ENCODE data around the gene MAGIX.
"Not testable (repeated sequence)": the region's sequence is repeated elsewhere in the genome, so short reads cannot be mapped to it uniquely, and the experiment has no call there.

Gene MAGIX

GRCh38 chrX:49165901-49166881 lies 3.6 kb downstream of the MAGIX start:
- H3K27me3 ChIP-seq (ENCODE audit: insufficient read depth, low read length) = peaks cover 11% of the 10 kb centered on the region
- H2AFZ ChIP-seq (ENCODE audit: low read depth, low read length) = no peak overlapping the region
- H3K9me3 ChIP-seq (ENCODE audit: low read length) = no peaks in the 10 kb centered on the region
- no peaks in the 10 kb centered on the region for H3K36me3 ChIP-seq (ENCODE audit: insufficient read depth, low read length)
- no peak overlapping the region for H3K4me3 ChIP-seq (ENCODE audit: low read length)
- H3K4me1 ChIP-seq (ENCODE audit: insufficient read depth, low read length) = no peaks in the 10 kb centered on the region

- Histone ChIP-seq H3K9me3 (ENCODE audit: low read length) (no peaks in the 10 kb centered on the region), H3K27me3 (ENCODE audit: insufficient read depth, low read length) (peaks cover 16% of the 10 kb centered on the region), H2AFZ (ENCODE audit: low read depth, low read length) (no peak overlapping the region), H3K4me1 (ENCODE audit: insufficient read depth, low read length) (no peaks in the 10 kb centered on the region), H3K36me3 (ENCODE audit: insufficient read depth, low read length) (no peaks in the 10 kb centered on the region), H3K4me3 (ENCODE audit: low read length) (no peak overlapping the region)
Observed at GRCh38 chrX:49166914-49167739, 4.6 kb downstream of the MAGIX start.

GRCh38 chrX:49167740-49168108 lies 5.2 kb downstream of the MAGIX start:
- H3K4me3 ChIP-seq (ENCODE audit: low read length) = no peak overlapping the region
- no peak overlapping the region for H2AFZ ChIP-seq (ENCODE audit: low read depth, low read length)
- H3K36me3 ChIP-seq (ENCODE audit: insufficient read depth, low read length) = no peaks in the 10 kb centered on the region
- no peaks in the 10 kb centered on the region for H3K4me1 ChIP-seq (ENCODE audit: insufficient read depth, low read length)
- H3K9me3 ChIP-seq (ENCODE audit: low read length) = no peaks in the 10 kb centered on the region
- H3K27me3 ChIP-seq (ENCODE audit: insufficient read depth, low read length) = peaks cover 22% of the 10 kb centered on the region

GRCh38 chrX:49171752-49172279 lies 9.3 kb downstream of the MAGIX start, which contains the start of gene PLP2:
TSS of gene PLP2 (plus strand) at chrX:49171898. CDS start at chrX:49172001, 103 bp downstream.
- H3K9me3 ChIP-seq (ENCODE audit: low read length) = peaks cover 5% of the 10 kb centered on the region
- H2AFZ ChIP-seq (ENCODE audit: low read depth, low read length) = no peak within 1 kb of the TSS
- H3K4me1 ChIP-seq (ENCODE audit: insufficient read depth, low read length) = no peaks in the 10 kb centered on the region
- H3K27me3 ChIP-seq (ENCODE audit: insufficient read depth, low read length) = peaks cover 30% of the 10 kb centered on the region
- H3K4me3 ChIP-seq (ENCODE audit: low read length) = no peak within 1 kb of the TSS
- H3K36me3 ChIP-seq (ENCODE audit: insufficient read depth, low read length) = no peaks in the 10 kb centered on the region

- Histone ChIP-seq H3K4me3 (ENCODE audit: low read length) (no peak overlapping the region), H3K27me3 (ENCODE audit: insufficient read depth, low read length) (peaks cover 30% of the 10 kb centered on the region), H3K36me3 (ENCODE audit: insufficient read depth, low read length) (no peaks in the 10 kb centered on the region), H2AFZ (ENCODE audit: low read depth, low read length) (no peak overlapping the region), H3K9me3 (ENCODE audit: low read length) (peaks cover 5% of the 10 kb centered on the region), H3K4me1 (ENCODE audit: insufficient read depth, low read length) (no peaks in the 10 kb centered on the region)
Observed at GRCh38 chrX:49172280-49172780, 9.8 kb downstream of the MAGIX start.

GRCh38 chrX:49173544-49173943 lies 11.0 kb downstream of the MAGIX start:
- H3K4me3 ChIP-seq (ENCODE audit: low read length); H2AFZ ChIP-seq (ENCODE audit: low read depth, low read length); H3K36me3 ChIP-seq (ENCODE audit: insufficient read depth, low read length): not testable (repeated sequence)

GRCh38 chrX:49174723-49175122 lies 12.2 kb downstream of the MAGIX start:
- Histone ChIP-seq H3K4me3 (ENCODE audit: low read length) (no peak overlapping the region), H3K27me3 (ENCODE audit: insufficient read depth, low read length) (peaks cover 24% of the 10 kb centered on the region), H3K9me3 (ENCODE audit: low read length) (peaks cover 5% of the 10 kb centered on the region), H2AFZ (ENCODE audit: low read depth, low read length) (no peak overlapping the region), H3K36me3 (ENCODE audit: insufficient read depth, low read length) (no peaks in the 10 kb centered on the region), H3K4me1 (ENCODE audit: insufficient read depth, low read length) (no peaks in the 10 kb centered on the region)

More at GRCh38 chrX:49173544-49173943, 11.0 kb downstream of the MAGIX start:
- peaks cover 30% of the 10 kb centered on the region for H3K27me3 ChIP-seq (ENCODE audit: insufficient read depth, low read length)
- H3K4me1 ChIP-seq (ENCODE audit: insufficient read depth, low read length); H3K9me3 ChIP-seq (ENCODE audit: low read length): not testable (repeated sequence)

- Histone ChIP-seq H3K4me3 (ENCODE audit: low read length) (no peak overlapping the region), H3K27me3 (ENCODE audit: insufficient read depth, low read length) (peaks cover 19% of the 10 kb centered on the region), H3K9me3 (ENCODE audit: low read length) (peaks cover 5% of the 10 kb centered on the region), H3K4me1 (ENCODE audit: insufficient read depth, low read length) (no peaks in the 10 kb centered on the region), H2AFZ (ENCODE audit: low read depth, low read length) (no peak overlapping the region), H3K36me3 (ENCODE audit: insufficient read depth, low read length) (no peaks in the 10 kb centered on the region)
Observed at GRCh38 chrX:49175435-49176274, 13.1 kb downstream of the MAGIX start.

GRCh38 chrX:49176421-49177326 lies 14.1 kb downstream of the MAGIX start:
- peaks cover 19% of the 10 kb centered on the region for H3K27me3 ChIP-seq (ENCODE audit: insufficient read depth, low read length)
- no peaks in the 10 kb centered on the region for H3K4me1 ChIP-seq (ENCODE audit: insufficient read depth, low read length)
- H2AFZ ChIP-seq (ENCODE audit: low read depth, low read length) = no peak overlapping the region
- H3K4me3 ChIP-seq (ENCODE audit: low read length) = no peak overlapping the region
- H3K36me3 ChIP-seq (ENCODE audit: insufficient read depth, low read length) = no peaks in the 10 kb centered on the region
- H3K9me3 ChIP-seq (ENCODE audit: low read length) = peaks cover 5% of the 10 kb centered on the region

GRCh38 chrX:49177338-49177833 lies 14.8 kb downstream of the MAGIX start:
- H2AFZ ChIP-seq (ENCODE audit: low read depth, low read length) = no peak overlapping the region
- peaks cover 12% of the 10 kb centered on the region for H3K27me3 ChIP-seq (ENCODE audit: insufficient read depth, low read length)
- no peak overlapping the region for H3K4me3 ChIP-seq (ENCODE audit: low read length)
- H3K36me3 ChIP-seq (ENCODE audit: insufficient read depth, low read length) = no peaks in the 10 kb centered on the region
- peaks cover 5% of the 10 kb centered on the region for H3K9me3 ChIP-seq (ENCODE audit: low read length)
- no peaks in the 10 kb centered on the region for H3K4me1 ChIP-seq (ENCODE audit: insufficient read depth, low read length)

- Histone ChIP-seq H3K9me3 (ENCODE audit: low read length) (peaks cover 4% of the 10 kb centered on the region), H3K4me1 (ENCODE audit: insufficient read depth, low read length) (no peaks in the 10 kb centered on the region)
Observed at GRCh38 chrX:49177873-49178480, 15.4 kb downstream of the MAGIX start.

More at GRCh38 chrX:49177873-49178480, 15.4 kb downstream of the MAGIX start:
- Histone ChIP-seq H3K4me3 (ENCODE audit: low read length) (no peak overlapping the region), H3K27me3 (ENCODE audit: insufficient read depth, low read length) (peaks cover 6% of the 10 kb centered on the region), H2AFZ (ENCODE audit: low read depth, low read length) (no peak overlapping the region), H3K36me3 (ENCODE audit: insufficient read depth, low read length) (no peaks in the 10 kb centered on the region)

Measured in neuron (in vitro differentiated cells).